GM18502 (cell line): ENCODE data around the gene PTPRH.

ENCODE experiments used
- ATAC-seq: cut with Tn5 transposase; IDR thresholded peaks from one replicate; pipeline ENCODE4 v1.9.1; 2021; ENCODE audit warnings: mild to moderate bottlenecking; ENCODE audit not compliant: unreplicated experiment, poor library complexity

PTPRH gene, protein sequence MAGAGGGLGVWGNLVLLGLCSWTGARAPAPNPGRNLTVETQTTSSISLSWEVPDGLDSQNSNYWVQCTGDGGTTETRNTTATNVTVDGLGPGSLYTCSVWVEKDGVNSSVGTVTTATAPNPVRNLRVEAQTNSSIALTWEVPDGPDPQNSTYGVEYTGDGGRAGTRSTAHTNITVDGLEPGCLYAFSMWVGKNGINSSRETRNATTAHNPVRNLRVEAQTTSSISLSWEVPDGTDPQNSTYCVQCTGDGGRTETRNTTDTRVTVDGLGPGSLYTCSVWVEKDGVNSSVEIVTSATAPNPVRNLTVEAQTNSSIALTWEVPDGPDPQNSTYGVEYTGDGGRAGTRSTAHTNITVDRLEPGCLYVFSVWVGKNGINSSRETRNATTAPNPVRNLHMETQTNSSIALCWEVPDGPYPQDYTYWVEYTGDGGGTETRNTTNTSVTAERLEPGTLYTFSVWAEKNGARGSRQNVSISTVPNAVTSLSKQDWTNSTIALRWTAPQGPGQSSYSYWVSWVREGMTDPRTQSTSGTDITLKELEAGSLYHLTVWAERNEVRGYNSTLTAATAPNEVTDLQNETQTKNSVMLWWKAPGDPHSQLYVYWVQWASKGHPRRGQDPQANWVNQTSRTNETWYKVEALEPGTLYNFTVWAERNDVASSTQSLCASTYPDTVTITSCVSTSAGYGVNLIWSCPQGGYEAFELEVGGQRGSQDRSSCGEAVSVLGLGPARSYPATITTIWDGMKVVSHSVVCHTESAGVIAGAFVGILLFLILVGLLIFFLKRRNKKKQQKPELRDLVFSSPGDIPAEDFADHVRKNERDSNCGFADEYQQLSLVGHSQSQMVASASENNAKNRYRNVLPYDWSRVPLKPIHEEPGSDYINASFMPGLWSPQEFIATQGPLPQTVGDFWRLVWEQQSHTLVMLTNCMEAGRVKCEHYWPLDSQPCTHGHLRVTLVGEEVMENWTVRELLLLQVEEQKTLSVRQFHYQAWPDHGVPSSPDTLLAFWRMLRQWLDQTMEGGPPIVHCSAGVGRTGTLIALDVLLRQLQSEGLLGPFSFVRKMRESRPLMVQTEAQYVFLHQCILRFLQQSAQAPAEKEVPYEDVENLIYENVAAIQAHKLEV

DNA sequence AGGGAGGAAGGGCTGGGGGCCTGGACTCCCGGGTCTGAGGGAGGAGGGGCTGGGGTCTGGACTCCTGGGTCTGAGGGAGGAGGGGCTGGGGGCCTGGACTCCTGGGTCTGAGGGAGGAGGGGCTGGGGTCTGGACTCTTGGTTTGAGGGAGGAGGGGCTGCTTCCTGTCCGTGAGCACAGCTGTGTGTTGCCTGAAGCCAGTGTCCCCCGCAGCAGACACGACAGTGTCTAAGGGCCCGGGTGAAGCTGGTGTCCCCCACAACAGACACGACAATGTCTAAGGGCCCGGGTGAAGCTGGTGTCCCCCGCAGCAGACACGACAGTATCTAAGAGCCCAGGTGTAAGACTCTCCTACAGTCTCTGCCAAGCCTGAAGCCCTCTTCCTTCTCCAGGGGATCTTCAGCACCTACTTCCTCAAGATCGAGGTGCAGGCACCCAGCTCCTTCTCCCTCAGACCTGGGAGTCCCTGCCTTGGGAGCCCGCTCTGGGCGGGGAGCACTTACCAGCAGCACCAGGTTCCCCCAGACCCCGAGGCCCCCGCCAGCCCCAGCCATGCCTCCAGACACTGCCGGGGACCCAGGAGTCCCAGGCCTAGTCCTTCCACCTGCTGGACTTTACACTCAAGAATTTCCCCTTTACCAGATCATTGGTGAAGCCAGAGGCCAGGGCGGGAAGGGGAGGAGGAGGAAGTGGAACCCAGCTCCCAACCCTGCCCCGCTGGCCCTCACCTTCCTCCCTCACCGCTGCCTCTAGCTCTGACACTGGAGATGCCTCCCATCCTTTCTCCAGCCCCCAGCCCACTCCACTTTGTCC is at the start of gene PTPRH:
Gene PTPRH, minus strand, starts transcription at position 622 of the 813 bp plus-strand sequence. Its CDS starts 68 bp downstream, at position 554.
- no peak for ATAC-seq

DNA sequence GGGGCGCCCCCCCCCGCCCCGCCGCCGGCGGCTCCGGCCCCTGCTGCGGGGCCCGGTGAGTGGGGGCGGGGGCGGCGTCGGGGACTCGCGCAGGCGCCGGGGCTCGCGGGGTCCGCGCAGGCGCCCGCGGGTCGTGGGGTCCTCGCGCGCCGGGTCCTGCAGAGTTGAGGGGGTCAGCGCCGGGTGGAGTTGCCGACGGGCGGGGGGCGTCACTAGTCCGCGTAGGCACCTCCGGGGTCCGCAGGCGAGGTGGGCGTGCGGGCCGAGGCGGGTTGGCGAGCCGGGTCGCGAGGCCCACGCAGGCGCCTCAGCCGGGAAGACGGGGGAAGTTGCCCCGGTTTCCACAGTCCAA is 49.2 kb upstream of the PTPRH start:
- peak; percentile 19 for ATAC-seq

DNA sequence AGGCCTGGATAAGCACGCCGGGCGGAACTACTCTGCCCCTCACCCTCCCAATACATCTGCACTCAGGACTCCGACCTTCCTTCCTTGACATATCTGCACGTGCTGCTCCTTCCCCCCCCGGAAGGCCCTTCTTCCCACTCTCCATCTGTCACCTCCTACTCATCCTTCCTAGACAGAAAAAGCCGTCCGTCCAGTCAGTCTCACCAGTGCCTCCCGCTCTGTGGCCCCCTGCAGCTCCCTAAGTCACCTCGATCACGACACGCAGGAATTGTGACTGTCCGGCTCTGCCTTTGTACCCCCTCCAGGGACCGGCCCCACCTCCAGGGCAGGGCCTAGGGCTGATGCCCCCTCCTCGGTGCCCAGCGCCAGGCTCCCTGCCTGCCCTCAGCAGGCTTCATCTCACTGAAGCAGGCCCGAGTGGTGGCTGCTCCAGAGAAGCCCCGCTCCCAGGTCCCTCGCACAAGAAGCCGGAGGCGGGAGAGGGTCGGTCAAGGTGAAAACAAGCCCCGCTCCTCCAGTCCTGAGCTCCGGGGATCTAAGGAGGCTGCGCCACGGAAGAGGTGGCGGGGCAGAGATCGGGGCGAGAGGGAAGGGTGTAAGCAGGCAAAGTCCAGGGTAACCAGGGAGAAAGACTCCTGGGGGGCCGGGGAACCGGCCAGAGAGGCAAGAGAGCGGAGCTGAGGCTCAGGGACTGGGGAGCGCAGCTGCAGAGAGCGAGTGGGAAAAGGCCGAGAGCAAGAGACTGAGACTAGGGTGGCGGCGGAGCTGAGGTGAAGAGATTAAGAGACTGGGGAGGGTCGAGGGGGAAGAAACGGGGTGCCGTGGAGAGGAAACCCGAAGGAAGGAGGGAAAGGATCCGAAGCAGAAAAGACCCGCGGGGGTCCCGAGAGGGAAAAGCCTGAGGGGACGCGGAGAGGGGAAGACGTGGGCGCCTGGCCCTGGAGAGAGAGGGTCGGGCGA is 48.4 kb upstream of the PTPRH start:
- ATAC-seq, result no peak

DNA sequence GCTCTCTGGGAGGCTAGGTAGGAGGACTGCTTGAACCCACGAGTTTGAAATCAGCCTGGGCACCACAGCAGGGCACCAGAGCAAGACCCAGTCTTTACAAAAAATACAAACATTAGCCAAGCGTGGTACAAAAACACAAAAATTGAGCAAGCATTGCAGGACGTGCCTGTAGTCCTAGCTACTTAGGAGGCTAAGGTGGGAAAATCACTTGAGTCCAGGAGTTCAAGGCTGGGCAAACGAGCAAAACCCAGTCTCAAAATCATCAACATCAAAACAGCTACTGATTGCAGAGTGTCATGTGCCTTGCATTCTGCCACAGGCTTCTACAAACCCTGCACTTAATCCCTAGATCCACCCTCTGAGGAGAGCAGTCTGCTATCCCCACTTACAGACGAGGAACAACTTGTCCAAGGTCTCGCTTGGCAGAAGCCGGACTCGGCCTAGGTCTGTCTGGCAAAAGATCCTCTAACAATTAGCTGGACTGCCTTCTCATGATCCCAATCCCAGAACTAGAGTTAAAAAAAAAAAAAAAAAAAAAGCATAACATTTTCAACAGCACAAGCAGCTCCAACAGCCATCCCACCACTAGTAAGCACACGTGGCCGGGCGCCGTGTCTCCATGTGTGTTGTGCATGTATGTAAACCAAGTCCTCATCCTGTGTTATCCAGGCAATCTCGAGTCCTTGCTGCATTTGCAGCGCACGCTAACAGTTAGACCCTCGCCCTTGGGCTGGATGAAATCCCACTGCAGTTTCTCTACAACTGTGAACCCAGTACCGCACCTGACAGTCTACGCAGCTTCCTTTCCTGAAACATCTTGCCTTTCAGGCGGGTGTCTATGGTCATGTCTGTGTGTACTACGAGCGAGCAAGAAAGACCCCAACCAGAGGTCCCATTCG is 47.5 kb upstream of the PTPRH start:
- no peak for ATAC-seq

DNA sequence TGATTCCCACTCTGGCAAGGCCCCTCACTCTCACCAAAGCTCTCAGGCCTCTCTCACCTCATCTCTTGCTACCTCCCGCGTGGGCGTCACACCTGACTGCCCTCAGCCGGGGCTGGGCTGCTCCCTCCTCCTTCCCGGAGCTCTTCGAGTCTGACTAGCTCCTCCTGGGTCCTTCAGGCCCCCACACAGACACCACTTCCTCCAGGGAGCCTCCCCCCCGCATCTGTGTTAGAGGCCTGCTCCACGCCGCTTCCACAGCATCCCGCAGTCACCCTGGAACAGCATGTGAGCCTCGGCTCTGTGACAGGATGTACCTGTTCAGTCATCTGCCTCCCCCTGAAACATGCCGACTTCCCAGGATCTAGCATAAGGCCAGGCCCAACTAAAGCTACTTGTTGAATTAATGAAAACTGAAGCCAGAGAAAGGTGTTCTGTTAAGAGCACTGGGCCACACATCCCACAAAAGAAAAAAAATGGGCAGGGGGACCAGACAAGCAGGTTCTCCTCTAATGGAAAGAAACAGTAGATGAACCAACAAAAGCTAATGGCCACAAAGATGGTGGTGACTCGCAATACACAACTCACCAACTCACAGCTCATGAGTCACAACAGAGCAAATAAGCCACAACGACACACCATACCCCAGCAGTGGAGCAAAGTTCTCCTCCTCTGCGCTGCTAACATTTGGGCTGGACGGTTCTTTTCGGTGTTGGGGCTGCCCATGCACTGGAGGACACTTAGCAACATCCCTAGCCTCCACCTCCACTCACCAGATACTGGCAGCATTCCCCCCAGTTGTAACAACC is 46.5 kb upstream of the PTPRH start:
- no peak for ATAC-seq

DNA sequence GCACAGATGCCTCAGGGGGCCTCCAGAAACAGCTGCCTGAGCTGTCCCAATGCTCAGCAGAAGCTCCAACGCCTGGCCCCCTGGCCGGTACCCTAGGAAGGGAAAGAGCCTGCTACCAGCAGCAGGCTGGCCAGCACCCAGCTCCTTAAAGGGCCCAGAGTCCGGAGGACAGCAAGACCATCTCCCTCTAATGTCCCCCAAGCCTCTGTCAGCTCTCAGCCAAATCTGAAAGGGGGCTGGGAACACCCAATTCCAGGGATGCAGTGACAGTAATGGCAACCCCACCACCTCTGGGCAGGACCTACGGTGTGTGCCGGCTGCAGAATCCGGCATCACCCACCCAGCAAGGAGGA is 45.3 kb upstream of the PTPRH start:
- ATAC-seq, result no peak

DNA sequence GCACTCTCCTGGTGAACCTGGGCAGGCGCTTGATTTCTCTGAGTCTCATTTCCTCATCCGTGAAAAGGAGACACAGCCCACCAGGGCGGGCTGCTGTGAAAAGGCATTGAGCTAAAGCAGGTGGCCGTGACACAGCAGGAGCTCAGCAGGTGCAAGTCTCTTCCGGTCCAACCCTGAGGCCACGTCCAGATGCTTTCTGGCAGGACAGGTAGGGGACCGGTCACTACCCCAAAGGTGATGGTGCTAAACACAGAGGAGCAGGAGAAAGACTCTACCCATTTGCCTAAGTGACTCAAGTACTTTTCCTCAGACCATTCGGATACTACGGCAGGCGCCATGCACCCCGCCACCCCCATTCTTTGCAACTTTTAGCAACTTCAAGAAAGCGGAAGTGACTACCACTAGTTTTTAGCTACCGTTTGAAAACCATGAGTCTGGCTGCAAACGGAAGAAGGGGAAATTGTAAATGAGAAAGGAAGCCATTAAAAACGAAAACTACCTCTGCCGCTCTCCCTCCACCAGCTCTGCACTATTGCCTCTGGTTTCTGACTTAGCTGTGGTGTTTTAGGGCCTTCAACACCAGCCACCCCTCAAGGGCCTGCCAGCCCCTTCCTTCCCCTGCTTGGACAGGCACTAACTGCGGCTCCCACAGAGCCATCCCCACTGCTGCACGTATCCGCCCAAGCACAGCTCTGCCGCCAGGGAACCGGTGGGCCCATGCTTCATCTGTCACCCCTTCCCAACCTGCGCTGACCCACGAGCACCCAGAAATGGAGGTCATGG is 44.7 kb upstream of the PTPRH start:
- peak; percentile 38 for ATAC-seq

DNA sequence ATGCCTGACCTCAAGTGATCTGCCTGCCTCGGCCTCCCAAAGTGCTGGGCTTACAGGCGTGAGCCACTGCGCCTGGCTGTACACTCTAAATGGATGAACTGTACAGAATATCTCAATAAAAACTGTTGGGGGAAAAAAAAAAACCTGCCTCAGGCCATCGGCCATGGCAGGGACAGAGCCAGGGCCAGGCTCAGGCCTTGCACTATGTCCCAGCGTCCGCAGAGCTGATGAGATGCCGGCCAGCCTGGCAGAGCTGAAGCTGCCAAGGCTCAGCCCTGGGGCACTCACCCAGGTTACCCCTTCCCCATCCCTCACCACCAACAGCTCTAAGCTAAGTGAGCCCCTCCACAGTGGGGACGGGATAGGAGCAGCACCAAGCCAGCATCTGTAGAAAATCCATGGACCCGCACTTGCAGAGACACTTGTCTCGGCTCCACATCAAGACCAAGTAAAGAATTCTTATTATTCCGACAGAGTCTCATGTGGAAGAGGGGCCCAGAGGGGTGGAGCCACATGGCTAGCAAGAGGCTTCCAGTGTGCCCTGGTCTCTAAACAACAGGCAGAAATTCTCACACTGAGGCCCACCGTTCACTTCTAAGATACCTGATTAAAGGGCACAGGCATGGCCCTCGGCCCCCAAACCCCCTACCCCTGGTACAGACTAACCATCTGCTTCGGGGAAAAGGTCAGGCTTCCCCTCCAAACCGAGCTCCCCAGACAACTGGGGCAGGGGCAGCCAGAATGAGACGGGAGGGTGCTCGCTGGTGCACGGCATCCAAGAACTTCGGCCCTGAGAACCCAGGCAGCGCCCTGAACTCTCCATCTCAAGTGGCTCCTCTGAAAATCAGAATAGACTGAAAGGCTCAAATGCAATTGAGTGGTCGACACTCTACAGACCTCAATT is 43.7 kb upstream of the PTPRH start:
- no peak for ATAC-seq

DNA sequence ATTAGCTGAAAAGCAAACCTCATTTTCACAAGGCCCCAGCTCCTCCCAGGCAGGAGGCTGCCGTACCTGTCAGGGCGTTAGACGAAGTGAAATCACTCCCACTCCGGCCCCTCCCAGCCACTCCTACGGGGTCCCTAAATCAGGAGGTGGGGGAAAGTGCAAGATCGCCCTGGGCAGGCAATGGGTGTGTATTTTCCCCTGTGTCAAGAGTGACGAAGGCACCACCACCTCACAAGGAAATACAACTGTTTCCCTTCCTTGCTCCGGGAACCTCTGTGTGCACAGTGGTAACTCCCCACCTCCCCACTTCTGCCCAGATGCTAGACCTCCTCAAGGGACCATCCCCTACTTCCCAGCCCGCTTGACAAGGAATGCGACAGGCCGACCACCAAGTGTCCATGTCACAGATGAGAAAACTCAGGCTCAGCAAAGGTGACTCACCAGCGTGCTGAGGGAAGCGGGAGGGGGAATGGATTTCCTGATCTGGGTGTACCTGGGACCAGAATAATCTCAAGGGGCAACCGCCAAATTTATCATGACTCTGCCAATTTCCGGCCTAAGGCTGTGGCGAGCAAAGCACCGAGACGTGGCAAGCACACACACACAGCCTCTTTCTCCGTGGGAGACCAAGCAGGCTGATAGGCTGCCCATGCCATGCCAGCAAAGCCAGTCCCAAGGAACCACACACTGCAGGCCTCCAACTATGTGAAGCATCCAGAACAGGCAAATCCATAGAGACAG is 42.2 kb upstream of the PTPRH start:
- ATAC-seq, result no peak

DNA sequence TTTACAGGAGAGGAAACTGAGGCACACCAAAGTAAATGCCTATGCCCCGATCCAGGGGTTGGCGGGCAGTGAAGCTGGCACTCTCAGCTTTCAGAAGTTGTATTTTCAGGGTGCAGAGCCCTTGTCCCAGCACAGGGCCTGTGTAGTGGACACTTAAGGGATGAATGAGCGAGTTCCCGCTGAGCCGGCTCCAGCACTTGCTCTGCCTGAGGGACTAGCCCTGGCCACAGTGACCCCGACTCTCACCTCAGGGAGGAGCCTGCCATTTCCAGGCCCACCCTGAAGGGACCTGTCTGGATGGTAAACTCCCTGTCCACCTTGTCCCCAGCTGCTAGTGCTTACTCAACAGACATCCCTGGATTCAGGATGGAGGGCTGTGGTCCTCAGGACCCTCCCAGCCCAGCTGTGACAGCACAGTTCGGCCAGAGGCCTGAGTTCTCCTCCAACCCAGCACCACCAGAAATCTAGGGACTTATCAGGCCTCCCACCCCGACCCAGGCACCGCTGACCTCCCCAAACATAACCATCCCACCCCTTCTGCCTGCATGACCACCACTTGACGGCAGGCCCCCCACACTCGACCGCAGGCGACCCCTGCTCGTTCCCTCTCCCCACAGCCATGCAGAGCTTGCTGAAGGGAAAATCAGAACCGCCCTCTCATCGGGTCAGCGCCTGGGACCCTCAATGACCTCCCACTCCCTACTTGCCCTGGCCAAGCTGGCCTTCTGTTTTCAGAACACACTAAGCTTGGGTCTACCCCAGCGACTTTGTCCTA is 41.1 kb upstream of the PTPRH start:
- no peak for ATAC-seq

DNA sequence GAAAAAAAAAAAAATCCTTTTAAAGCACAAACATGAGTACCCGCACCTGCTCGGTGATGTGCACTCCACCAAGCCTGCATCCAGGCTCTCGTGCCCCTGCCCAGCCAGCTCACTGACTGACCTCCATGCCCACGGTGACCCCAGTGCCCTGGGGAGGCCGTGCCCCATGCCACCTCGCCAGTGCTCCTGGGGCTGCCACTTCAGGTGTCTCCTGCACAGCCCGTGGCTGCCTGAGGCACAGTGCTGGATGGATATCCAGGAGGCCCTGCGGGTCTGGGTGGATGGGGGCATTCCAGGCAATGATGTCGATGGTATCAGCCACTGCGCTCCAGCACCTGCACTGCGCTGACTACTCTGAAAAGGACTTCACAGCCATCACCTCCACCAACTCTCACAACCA is 40.5 kb upstream of the PTPRH start:
- ATAC-seq, result no peak

DNA sequence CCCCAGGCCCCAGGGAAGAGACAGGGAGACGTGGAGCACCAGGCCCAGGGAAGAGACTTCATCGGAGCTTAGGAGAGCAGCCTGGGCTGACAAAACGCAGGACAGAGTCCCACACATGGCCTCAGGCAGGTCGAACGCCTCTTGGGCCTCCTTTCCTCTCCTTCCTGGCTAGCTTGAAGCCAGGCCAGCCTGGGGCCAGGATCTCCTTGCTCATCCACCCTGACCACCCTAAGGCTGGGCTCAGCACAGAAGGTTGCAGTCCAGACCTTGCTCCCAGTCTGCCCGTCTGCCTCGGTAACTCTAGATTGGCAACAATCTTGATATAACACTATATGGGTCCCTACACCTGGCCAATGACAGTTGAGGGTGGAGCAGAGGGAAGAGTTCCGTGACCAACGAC is 39.4 kb upstream of the PTPRH start:
- no peak for ATAC-seq

DNA sequence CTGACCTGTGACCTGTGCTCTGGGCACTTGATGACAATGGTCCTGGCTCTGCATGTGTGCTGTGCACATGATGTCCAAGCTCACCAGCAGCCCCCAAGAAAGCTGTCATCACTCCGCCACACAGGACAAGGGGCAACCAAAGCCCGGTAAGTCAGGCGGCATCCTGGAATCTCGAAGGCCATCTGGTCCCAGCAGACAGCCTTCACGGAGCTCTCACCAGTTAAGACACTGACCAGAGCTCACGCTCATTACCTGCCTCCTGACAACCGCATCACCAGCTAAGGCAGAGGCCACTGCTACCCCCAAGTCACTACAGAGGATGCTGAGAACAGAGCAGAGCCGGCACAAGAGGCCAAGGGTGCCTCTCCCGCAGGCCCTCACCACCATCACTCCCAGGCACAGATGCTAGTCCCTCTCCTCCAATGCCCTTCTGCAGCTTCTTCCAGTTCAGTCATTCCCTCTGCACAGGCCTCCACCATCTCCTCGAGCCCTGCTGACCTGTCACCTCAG is 38.9 kb upstream of the PTPRH start:
- no peak for ATAC-seq

DNA sequence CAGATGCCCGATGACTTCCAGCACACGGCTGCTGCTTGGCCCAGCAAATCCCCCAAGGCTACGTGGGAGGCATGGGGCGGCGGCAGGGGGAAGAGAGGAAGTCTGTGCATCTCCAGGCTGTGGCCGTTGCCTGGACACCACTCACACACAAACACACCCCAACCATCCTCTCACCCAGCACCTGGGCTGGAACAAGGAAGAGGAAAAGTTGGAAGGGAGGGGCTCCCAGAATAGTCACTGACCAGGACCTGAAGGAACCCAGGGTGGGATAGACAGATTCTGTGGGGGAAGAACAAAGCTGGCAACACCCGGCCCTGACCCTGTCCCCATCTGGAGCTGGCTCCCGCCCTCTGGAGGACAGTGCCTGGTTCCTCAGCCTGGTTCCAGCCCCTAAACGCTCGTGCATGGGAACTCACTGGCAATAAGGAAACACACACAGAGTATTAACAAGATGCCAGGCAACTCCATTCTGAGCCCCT is 38.4 kb upstream of the PTPRH start:
- ATAC-seq, result no peak
